OCI-LY7 (cell line): Measurements from ENCODE around the gene KAT2A. TPM values are rescaled to one million over a fixed set of nuclear protein-coding genes. Genes with fewer than 3 reads are reported as not detected.

Experiments
- BruUV-seq: library from RNA; stranded (reverse); fragments of 400-500 nt; replicated peaks from 2 replicates; lab custom pipeline; 2021; lab: Mats Ljungman, UMichigan
- CTCF ChIA-PET: fragments of 300-600 bp; sonication (Branson Sonifier 250); formaldehyde crosslinking; loops from one replicate; lab custom pipeline; 2022; ENCODE audit warnings: antibody characterized with exemption; ENCODE audit not compliant: unreplicated experiment; lab: Charles Lee
- POLR2A ChIA-PET: fragments of 300-600 bp; sonication (Branson Sonifier 250); formaldehyde crosslinking; loops from one replicate; lab custom pipeline; 2022; ENCODE audit warnings: antibody characterized with exemption; lab: Charles Lee
- DNase-seq: peaks from one replicate; pipeline ENCODE4 v3.0.0-alpha.2; 2015; ENCODE audit warnings: low spot score
- H2AFZ ChIP-seq: fragments of 200-600 bp; sonication (generic), shearing (Covaris generic); 2 replicates; pipeline ENCODE4 v1.6.1; 2014; ENCODE audit warnings: mild to moderate bottlenecking, antibody characterized with exemption, low read length, moderate library complexity
- H3K27ac ChIP-seq: fragments of 200-600 bp; sonication (generic); 2 replicates; pipeline ENCODE4 v1.5.1; 2014; ENCODE audit warnings: mixed run types, low read depth, mild to moderate bottlenecking, moderate library complexity, low read length, inconsistent platforms; ENCODE audit not compliant: poor library complexity, severe bottlenecking
- H3K36me3 ChIP-seq: fragments of 200-600 bp; sonication (generic); 2 replicates; pipeline ENCODE4 v1.6.1; 2014; ENCODE audit warnings: mild to moderate bottlenecking, antibody characterized with exemption, low read length, moderate library complexity, mixed read lengths; ENCODE audit not compliant: insufficient read depth
- H3K4me1 ChIP-seq: fragments of 200-600 bp; sonication (generic); 2 replicates; pipeline ENCODE4 v1.5.1; 2014; ENCODE audit warnings: mild to moderate bottlenecking, low read length; ENCODE audit not compliant: insufficient read depth, poor library complexity, severe bottlenecking
- H3K4me2 ChIP-seq: fragments of 200-600 bp; sonication (generic); 2 replicates; pipeline ENCODE4 v1.6.1; 2014; ENCODE audit warnings: mild to moderate bottlenecking, low read length
- H3K4me3 ChIP-seq: fragments of 200-600 bp; sonication (generic); 2 replicates; pipeline ENCODE4 v1.5.1; 2014; ENCODE audit warnings: mild to moderate bottlenecking, low read depth, low read length; ENCODE audit not compliant: poor library complexity, severe bottlenecking
- H3K79me2 ChIP-seq: fragments of 200-600 bp; sonication (generic); 2 replicates; pipeline ENCODE4 v1.6.1; 2016; ENCODE audit warnings: low read depth, mild to moderate bottlenecking, low read length, moderate library complexity, mixed read lengths; ENCODE audit not compliant: insufficient read depth
- H3K9me2 ChIP-seq: fragments of 200-600 bp; sonication (generic); 2 replicates; pipeline ENCODE4 v1.6.1; 2016; ENCODE audit warnings: mild to moderate bottlenecking, low read length, mixed read lengths; ENCODE audit not compliant: insufficient read depth
- H3K9me3 ChIP-seq: fragments of 200-600 bp; sonication (generic); 2 replicates; pipeline ENCODE4 v1.6.1; 2014; ENCODE audit warnings: mild to moderate bottlenecking, mixed run types, low read length, mixed read lengths
- H4K20me1 ChIP-seq: fragments of 200-600 bp; sonication (generic); 2 replicates; pipeline ENCODE4 v1.6.1; 2014; ENCODE audit warnings: mild to moderate bottlenecking, antibody characterized with exemption, low read length, moderate library complexity, mixed read lengths; ENCODE audit not compliant: insufficient read depth
- CTCF ChIP-seq: fragments of 200-600 bp; sonication (generic); conservative IDR thresholded peaks from 2 replicates; pipeline ENCODE4 v1.5.1; 2014; ENCODE audit warnings: mild to moderate bottlenecking, antibody characterized with exemption, low read length, moderate library complexity, mixed read lengths
- EZH2phosphoT487 ChIP-seq: fragments of 200-600 bp; sonication (generic); IDR thresholded peaks from 2 replicates; pipeline ENCODE4 v1.6.1; 2018; ENCODE audit warnings: low read depth, borderline replicate concordance, mild to moderate bottlenecking, mixed run types, antibody characterized with exemption, low read length, moderate library complexity, mixed read lengths
- intact Hi-C: fragments of 100-400 bp; cut with micrococcal nuclease; formaldehyde crosslinking; loops from one replicate; pipeline ENCODE4 v1.10.0; 2022; ENCODE audit not compliant: unreplicated experiment
- total RNA-seq, 2 experiments: library from RNA; depleted of rRNA in 1 of 2; stranded (reverse); fragments of >200 nt in 1 of 2; shearing (Covaris generic) in 1 of 2; gene quantifications; 2 replicates each; pipeline ENCODE4 v1.2.3, GENCODE V29; 2014 to 2022

KAT2A gene
- total RNA-seq, 2 experiments from 2014 or later, result 73.0 to 89.8 TPM

DNA sequence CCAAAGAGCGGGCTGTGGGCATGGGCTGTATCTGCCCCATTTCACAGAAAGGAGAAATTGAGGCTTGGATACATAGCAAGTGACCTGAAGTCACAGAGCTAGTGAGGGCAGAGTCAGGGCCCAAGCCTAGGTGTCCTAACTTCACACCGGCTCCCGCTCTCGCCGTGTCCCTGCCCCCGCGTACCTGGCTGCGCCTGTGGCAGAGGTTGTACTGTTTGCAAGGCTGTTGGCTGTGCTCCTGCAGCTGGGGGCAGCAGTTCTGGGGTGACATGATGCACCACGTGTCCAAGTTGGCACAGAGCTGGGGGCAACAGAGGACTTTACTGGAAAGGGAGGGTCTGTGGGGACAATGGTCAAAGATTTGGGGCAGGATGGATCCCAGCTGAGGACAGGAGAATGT is 12.1 kb downstream of the KAT2A start:
- intact Hi-C loops, result no loop called here
- H4K20me1 ChIP-seq, result no peaks in the 10 kb centered on the region
- no TSS peak for BruUV-seq

GRCh38 chr17:42107597-42108576 is 13.3 kb downstream of the KAT2A start:
- ChIA-PET CTCF (interaction anchor here (0.6 kb wide), 3 partner anchors 118 to 339 kb away, joined by 4 to 11 read pairs (median 6); no protein-coding TSS in a partner anchor), POLR2A (interaction anchor here (1.6 kb wide), 1 partner anchor 90 kb away, joined by 3 read pairs; the partner anchor contains the start of gene DNAJC7)
- H3K79me2 ChIP-seq, result no peaks in the 10 kb centered on the region
- TF ChIP-seq CTCF (peak; percentile 19; the same call in 1 of the 2 replicates), EZH2phosphoT487 (no peak)
- DNase-seq, result peak; percentile 94
- peaks cover 36% of the 10 kb centered on the region for H3K4me1 ChIP-seq
- H3K36me3 ChIP-seq, result no peaks in the 10 kb centered on the region; the same call in 1 of the 2 replicates
- H4K20me1 ChIP-seq, result no peaks in the 10 kb centered on the region
- H3K9me3 ChIP-seq, result no peaks in the 10 kb centered on the region
- H2AFZ ChIP-seq, result no peak overlapping the region
- no TSS peak for BruUV-seq
- peak overlapping the region; percentile 34 for H3K27ac ChIP-seq
- H3K4me2 ChIP-seq, result peak overlapping the region; percentile 81
- H3K4me3 ChIP-seq, result peak overlapping the region; percentile 56
- H3K9me2 ChIP-seq, result no peaks in the 10 kb centered on the region
- intact Hi-C loops, result no loop called here

More for the DNA sequence above, 12.1 kb downstream of the KAT2A start:
- POLR2A ChIA-PET, result no interaction called here
- H3K4me2 ChIP-seq, result no peak overlapping the region
- no peak overlapping the region for H2AFZ ChIP-seq
- H3K9me2 ChIP-seq, result no peaks in the 10 kb centered on the region
- peaks cover 47% of the 10 kb centered on the region for H3K4me1 ChIP-seq
- CTCF ChIA-PET, result no interaction called here
- no peak for DNase-seq
- H3K36me3 ChIP-seq, result peaks cover 10% of the 10 kb centered on the region
- H3K9me3 ChIP-seq, result no peaks in the 10 kb centered on the region
- no peaks in the 10 kb centered on the region for H3K79me2 ChIP-seq
- TF ChIP-seq CTCF (no peak), EZH2phosphoT487 (no peak)
- H3K27ac ChIP-seq, result no peak overlapping the region
- H3K4me3 ChIP-seq, result no peak overlapping the region

DNA sequence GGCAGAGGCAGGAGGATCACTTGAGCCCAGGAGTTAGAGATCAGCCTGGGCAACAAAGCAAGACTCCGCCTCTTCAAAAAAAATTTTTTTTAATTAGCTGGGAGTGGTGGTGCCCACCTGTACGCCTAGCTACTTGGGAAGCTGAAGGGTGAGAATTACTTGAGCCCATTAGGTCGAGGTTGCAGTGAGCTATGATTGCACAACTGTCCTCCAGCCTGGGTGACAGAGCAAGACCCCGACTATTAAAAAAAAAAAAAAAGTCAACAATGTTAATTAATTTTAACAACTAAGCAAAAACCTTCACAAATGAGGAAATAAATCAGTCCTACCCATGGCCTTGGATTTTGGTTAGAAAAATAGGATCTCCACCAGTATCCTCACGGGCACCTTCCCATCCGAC is 14.0 kb downstream of the KAT2A start:
- Histone ChIP-seq H3K4me3 (peak overlapping the region; percentile 56), H2AFZ (no peak overlapping the region), H3K36me3 (no peaks in the 10 kb centered on the region), H4K20me1 (no peaks in the 10 kb centered on the region), H3K4me2 (peak overlapping the region; percentile 65), H3K9me2 (no peaks in the 10 kb centered on the region), H3K79me2 (no peaks in the 10 kb centered on the region), H3K27ac (no peak overlapping the region), H3K4me1 (peaks cover 31% of the 10 kb centered on the region), H3K9me3 (no peaks in the 10 kb centered on the region)
- ChIA-PET POLR2A (interaction anchor here (1.6 kb wide), 1 partner anchor 90 kb away, joined by 3 read pairs; the partner anchor contains the start of gene DNAJC7), CTCF (no interaction called here)
- no TSS peak for BruUV-seq
- intact Hi-C loops, result no loop called here
- DNase-seq, result no peak
- TF ChIP-seq EZH2phosphoT487 (no peak), CTCF (no peak)
